Endothelial cell of umbilical vein (primary cell): ENCODE measurements around the gene SLC5A6. TPM values are rescaled to one million over a fixed set of nuclear protein-coding genes. Genes with fewer than 3 reads are reported as not detected.

Source experiments
- BruUV-seq: library from RNA; stranded (reverse); fragments of 400-500 nt; replicated peaks from 2 replicates; lab custom pipeline; 2021; lab: Mats Ljungman, UMichigan
- CTCF ChIA-PET: fragments of 300-600, 350-600 bp; sonication (Branson Sonifier 250); formaldehyde crosslinking; loops from one replicate; lab custom pipeline; 2021; ENCODE audit warnings: antibody characterized with exemption, inconsistent platforms; lab: Charles Lee
- POLR2A ChIA-PET: fragments of 300-600, 350-600 bp; sonication (Branson Sonifier 250); formaldehyde crosslinking; loops from one replicate; lab custom pipeline; 2021; ENCODE audit warnings: antibody characterized with exemption, inconsistent platforms; lab: Charles Lee
- DNase-seq: peaks from one replicate; pipeline ENCODE4 v3.0.0-alpha.2; 2011; ENCODE audit warnings: low read depth, low spot score
- FAIRE-seq: peaks from 2 replicates; lab custom pipeline; 2011; peaks lifted over from hg19 to GRCh38; lab: Jason Lieb, UNC
- H2AFZ ChIP-seq: 2 replicates; pipeline ENCODE4 v1.6.0; 2012; ENCODE audit warnings: low read depth, low read length, control low read depth, inconsistent platforms
- H3K27ac ChIP-seq: 2 replicates; pipeline ENCODE4 v1.5.1; 2011; ENCODE audit warnings: low read depth, mild to moderate bottlenecking, control low read depth, low read length, moderate library complexity; ENCODE audit not compliant: insufficient read depth
- H3K27me3 ChIP-seq, 2 experiments: 2 replicates each; pipeline versions ENCODE4 v1.6.0 to v1.6.1; 2011; ENCODE audit warnings: low read length in 2 of 2, mixed read lengths in 1 of 2; ENCODE audit not compliant: control insufficient read depth in 2 of 2, insufficient read depth in 2 of 2
- H3K36me3 ChIP-seq, 2 experiments: 2 replicates in 1 of 2; 3 replicates in 1 of 2; pipeline ENCODE4 v1.5.1; 2011; ENCODE audit warnings: low read length in 2 of 2, mild to moderate bottlenecking in 1 of 2, moderate library complexity in 1 of 2; ENCODE audit not compliant: control insufficient read depth in 2 of 2, insufficient read depth in 2 of 2; ENCODE audit errors: extremely low read depth in 1 of 2
- H3K4me1 ChIP-seq: 3 replicates; pipeline ENCODE4 v1.5.1; 2011; ENCODE audit warnings: mild to moderate bottlenecking, low read length; ENCODE audit not compliant: control insufficient read depth, insufficient read depth; ENCODE audit errors: extremely low read depth
- H3K4me2 ChIP-seq: 2 replicates; pipeline ENCODE4 v1.6.1; 2011; ENCODE audit warnings: low read length, control low read depth, mixed read lengths; ENCODE audit not compliant: insufficient read depth
- H3K4me3 ChIP-seq, 3 experiments: fragments of 200-600 bp in 1 of 3; sonication (generic), shearing (Covaris generic) in 1 of 3; replicated peaks in 1 of 3; 2 replicates each; pipeline ENCODE4 v1.5.1; 2011 to 2016; ENCODE audit warnings: control low read depth in 3 of 3, low read length in 3 of 3, mild to moderate bottlenecking in 2 of 3, inconsistent platforms in 1 of 3, low read depth in 1 of 3, moderate library complexity in 1 of 3; ENCODE audit not compliant: insufficient read depth in 1 of 3
- H3K79me2 ChIP-seq: 2 replicates; pipeline ENCODE4 v1.6.0; 2012; ENCODE audit warnings: low read length, inconsistent platforms; ENCODE audit not compliant: control insufficient read depth, insufficient read depth
- H3K9ac ChIP-seq: replicated peaks from 2 replicates; pipeline ENCODE3; 2011; ENCODE audit warnings: low read length, control low read depth; ENCODE audit not compliant: insufficient read depth; ENCODE audit errors: extremely low read depth
- H3K9me1 ChIP-seq: replicated peaks from 3 replicates; pipeline ENCODE4 v1.6.0; 2011; ENCODE audit warnings: mild to moderate bottlenecking, low read length; ENCODE audit not compliant: control insufficient read depth, insufficient read depth; ENCODE audit errors: extremely low read depth
- H3K9me3 ChIP-seq: replicated peaks from 2 replicates; pipeline ENCODE4 v1.5.1; 2012; ENCODE audit warnings: low read length, inconsistent platforms; ENCODE audit not compliant: control insufficient read depth, insufficient read depth
- H4K20me1 ChIP-seq: replicated peaks from 2 replicates; pipeline ENCODE3; 2011; ENCODE audit warnings: mild to moderate bottlenecking, low read length; ENCODE audit not compliant: control insufficient read depth, insufficient read depth; ENCODE audit errors: extremely low read depth
- CTCF ChIP-seq, 2 donors: IDR thresholded peaks; 1 replicate in 1 of 2; 2 replicates in 1 of 2; pipeline ENCODE4 v1.5.1; 2011; ENCODE audit warnings: low read length in 2 of 2, mild to moderate bottlenecking in 2 of 2, moderate library complexity in 2 of 2, control low read depth in 1 of 2, inconsistent platforms in 1 of 2, low read depth in 1 of 2; ENCODE audit not compliant: insufficient read depth in 1 of 2; ENCODE audit errors: extremely low read depth in 1 of 2
- FOS ChIP-seq: IDR thresholded peaks from 2 replicates; pipeline ENCODE4 v1.6.1; 2011; ENCODE audit warnings: mild to moderate bottlenecking, low read length, moderate library complexity, borderline replicate concordance; ENCODE audit not compliant: insufficient read depth
- GATA2 ChIP-seq: IDR thresholded peaks from 2 replicates; pipeline ENCODE4 v1.7.0; 2011; ENCODE audit warnings: low read depth, mild to moderate bottlenecking, moderate library complexity, mixed read lengths, low read length; ENCODE audit not compliant: insufficient read length, insufficient read depth
- JUN ChIP-seq: IDR thresholded peaks from 2 replicates; pipeline ENCODE4 v1.6.1; 2011; ENCODE audit warnings: borderline replicate concordance, low read depth; ENCODE audit not compliant: insufficient read length, insufficient read depth
- MAX ChIP-seq: IDR thresholded peaks from 2 replicates; pipeline ENCODE4 v1.6.1; 2011; ENCODE audit not compliant: insufficient read depth, insufficient read length
- MYC ChIP-seq: IDR thresholded peaks from one replicate; pipeline ENCODE4 v1.6.1; 2011; ENCODE audit warnings: mild to moderate bottlenecking, low read depth, low read length
- POLR2A ChIP-seq: IDR thresholded peaks from 2 replicates; pipeline ENCODE4 v1.6.1; 2012; ENCODE audit warnings: low read depth, mild to moderate bottlenecking, control low read depth, low read length
- POLR2AphosphoS5 ChIP-seq: IDR thresholded peaks from 2 replicates; pipeline ENCODE4 v1.6.1; 2012; ENCODE audit warnings: low read depth, mild to moderate bottlenecking, control low read depth, low read length, moderate library complexity; ENCODE audit not compliant: insufficient read depth
- dilution Hi-C: fragments of 300-500 bp; cut with MboI; formaldehyde crosslinking; loops from one replicate; pipeline ENCODE4 v1.15.0; 2019; ENCODE audit warnings: low sequenced_read_pairs; ENCODE audit not compliant: extremely low pct_ligation_motif_present
- intact Hi-C: fragments of 100-400 bp; cut with micrococcal nuclease; formaldehyde crosslinking; loops from one replicate; pipeline ENCODE4 v1.10.0; 2022
- polyA plus RNA-seq, 4 experiments: library from polyadenylated mRNA; depleted of rRNA in 3 of 4; stranded (reverse) in 3 of 4; unstranded in 1 of 4; fragments of >200 nt; gene quantifications; 2 replicates each; pipeline versions ENCODE4 v1.2.1 to v1.2.3, GENCODE V29; 2011 to 2012; ENCODE audit warnings: missing spikeins in 1 of 4
- total RNA-seq: library from RNA; stranded (reverse); gene quantifications from 2 replicates; pipeline ENCODE4 v1.2.3, GENCODE V29; 2021

The SLC5A6 gene
- total and polyA plus RNA-seq, 2 donors (not counting 3 experiments of a cell fraction or from before 2014, with no cell fraction given) = 52.0 to 92.5 TPM

DNA sequence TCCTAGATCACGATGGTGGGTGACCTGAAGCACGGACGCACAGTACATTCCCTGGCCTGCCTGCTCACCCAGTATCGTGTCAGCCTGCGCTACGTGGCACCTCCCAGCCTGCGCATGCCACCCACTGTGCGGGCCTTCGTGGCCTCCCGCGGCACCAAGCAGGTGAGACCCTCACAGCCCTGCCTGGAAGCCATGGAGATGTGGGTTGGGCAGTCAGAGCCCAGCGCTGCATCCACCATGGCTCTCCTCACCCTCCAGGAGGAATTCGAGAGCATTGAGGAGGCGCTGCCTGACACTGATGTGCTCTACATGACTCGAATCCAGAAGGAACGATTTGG lies 30.5 kb upstream of the SLC5A6 start:
- H3K9me3 ChIP-seq = no peaks in the 10 kb centered on the region
- no TSS peak for BruUV-seq
- FAIRE-seq (no peak), DNase-seq (no peak)
- ChIA-PET POLR2A (no interaction called here), CTCF (interaction anchor here (1.0 to 2.4 kb wide), 4 partner anchors 20 to 61 kb away, joined by 3 to 17 read pairs (median 4); partner anchors contain the start of gene SLC30A3)
- H3K4me3 ChIP-seq = no peak overlapping the region
- no peaks in the 10 kb centered on the region for H4K20me1 ChIP-seq
- intact Hi-C loops (no loop called here), dilution Hi-C loops (no loop called here)
- no peak overlapping the region for H2AFZ ChIP-seq
- TF ChIP-seq CTCF (IDR thresholded peaks at IDR 0.05; ENCODE audit: extremely low read depth in 1 of 2, insufficient read depth in 1 of 2, low read depth in 1 of 2, low read length in 2 of 2) (no peak), POLR2A (no peak), JUN (no peak), MYC (no peak), FOS (no peak), GATA2 (no peak), MAX (no peak), POLR2AphosphoS5 (no peak)
- H3K4me1 ChIP-seq = no peaks in the 10 kb centered on the region
- no peaks in the 10 kb centered on the region for H3K9me1 ChIP-seq
- H3K9ac ChIP-seq = no peak overlapping the region
- H3K36me3 ChIP-seq = peaks cover 27 to 63% of the 10 kb centered on the region in 2 experiments
- no peak overlapping the region for H3K27ac ChIP-seq
- no peak overlapping the region for H3K4me2 ChIP-seq
- H3K27me3 ChIP-seq = no peaks in the 10 kb centered on the region
- H3K79me2 ChIP-seq = no peaks in the 10 kb centered on the region
